Left lung (tissue), 10 donors: ENCODE results near the gene TTLL12. TPM values are rescaled to one million over a fixed set of nuclear protein-coding genes. Genes with fewer than 3 reads are reported as not detected.
A peak's percentile ranks its signal among the peaks of the same experiment; 100 is the strongest.

Source experiments
- ATAC-seq: fragments of 200-7000 bp; cut with Tn5 transposase; one replicate; pipeline ENCODE4 v1.9.1; 2020; ENCODE audit warnings: moderate library complexity
- DNase-seq, 4 donors: peaks; one replicate each; pipeline ENCODE4 v3.0.0-alpha.2; 2013 to 2020
- H3K27ac ChIP-seq, 2 donors: fragments of 200-600 bp; sonication (generic) in 1 of 2; one replicate each; pipeline versions ENCODE4 v1.5.0 to v1.8.0; 2020 to 2021
- H3K27me3 ChIP-seq, 2 donors: fragments of 200-600 bp; sonication (generic) in 1 of 2; one replicate each; pipeline versions ENCODE4 v1.5.0 to v1.8.0; 2020 to 2021
- H3K36me3 ChIP-seq, 2 donors: fragments of 200-600 bp; sonication (generic) in 1 of 2; one replicate each; pipeline versions ENCODE4 v1.5.0 to v1.8.0; 2020 to 2021
- H3K4me1 ChIP-seq, 2 donors: fragments of 200-600 bp; one replicate each; pipeline ENCODE4 v1.8.0; 2021
- H3K4me3 ChIP-seq, 2 donors: fragments of 200-600 bp; sonication (generic) in 1 of 2; one replicate each; pipeline versions ENCODE4 v1.5.0 to v1.8.0; 2020 to 2021; ENCODE audit warnings: mild to moderate bottlenecking in 1 of 2
- H3K9me3 ChIP-seq, 2 donors: fragments of 200-600 bp; sonication (generic) in 1 of 2; one replicate each; pipeline versions ENCODE4 v1.5.0 to v1.8.0; 2020 to 2021
- intact Hi-C, 2 donors: fragments of 100-400 bp; cut with DNase I; formaldehyde crosslinking; loops; one replicate each; pipeline versions ENCODE4 v1.11.2 to v1.14.2; 2022
- polyA plus RNA-seq, 6 donors: library from polyadenylated mRNA; unstranded; fragments of 120-200 nt; gene quantifications; one replicate each; pipeline ENCODE4 v1.2.1, GENCODE V29; 2013; ENCODE audit not compliant: insufficient read length in 6 of 6
- total RNA-seq, 2 donors: library from RNA; stranded (reverse); fragmentation: NEBNext Ultra II Directional; extraction: Animal tissue kit (Norgen Biotek cat#: 25700); gene quantifications; one replicate each; pipeline ENCODE4 v1.2.1, GENCODE V29; 2021
- TF ChIP-seq, protein P1 (sequence below), 2 donors: fragments of 200-600 bp; sonication (generic) in 1 of 2; IDR thresholded peaks; one replicate each; pipeline versions ENCODE4 v1.5.0 to v1.8.0; 2021; ENCODE audit warnings: antibody characterized with exemption in 2 of 2
- donor health status: DM: no; HTN: yes; CAD: no.
- donor health status: DM: no; HTN: no; CAD: no.

TTLL12 gene
- total and polyA plus RNA-seq, 8 donors: 18.3 to 42.1 (median 22.0) TPM

DNA sequence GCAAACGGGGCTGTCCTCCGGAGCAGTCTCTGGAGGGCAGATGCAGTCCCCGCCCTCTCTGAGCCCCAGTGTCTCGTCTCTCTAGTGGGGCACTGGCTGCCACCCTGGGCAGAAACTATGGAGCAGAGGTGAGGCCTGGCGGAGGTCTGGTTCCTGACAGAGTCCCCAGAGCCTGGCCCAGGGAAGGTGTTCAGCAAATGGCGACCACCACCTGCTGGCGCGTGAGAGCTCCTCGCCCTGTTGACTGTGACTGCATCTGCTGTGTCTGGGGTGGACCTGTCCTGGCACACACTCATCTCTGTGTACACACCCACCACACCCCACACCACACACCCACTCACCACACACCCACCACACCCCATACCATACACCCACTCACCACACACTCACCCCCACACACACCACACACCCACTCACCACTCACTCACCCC is 18.3 kb upstream of the TTLL12 start:
- TF ChIP-seq, protein P1, sequence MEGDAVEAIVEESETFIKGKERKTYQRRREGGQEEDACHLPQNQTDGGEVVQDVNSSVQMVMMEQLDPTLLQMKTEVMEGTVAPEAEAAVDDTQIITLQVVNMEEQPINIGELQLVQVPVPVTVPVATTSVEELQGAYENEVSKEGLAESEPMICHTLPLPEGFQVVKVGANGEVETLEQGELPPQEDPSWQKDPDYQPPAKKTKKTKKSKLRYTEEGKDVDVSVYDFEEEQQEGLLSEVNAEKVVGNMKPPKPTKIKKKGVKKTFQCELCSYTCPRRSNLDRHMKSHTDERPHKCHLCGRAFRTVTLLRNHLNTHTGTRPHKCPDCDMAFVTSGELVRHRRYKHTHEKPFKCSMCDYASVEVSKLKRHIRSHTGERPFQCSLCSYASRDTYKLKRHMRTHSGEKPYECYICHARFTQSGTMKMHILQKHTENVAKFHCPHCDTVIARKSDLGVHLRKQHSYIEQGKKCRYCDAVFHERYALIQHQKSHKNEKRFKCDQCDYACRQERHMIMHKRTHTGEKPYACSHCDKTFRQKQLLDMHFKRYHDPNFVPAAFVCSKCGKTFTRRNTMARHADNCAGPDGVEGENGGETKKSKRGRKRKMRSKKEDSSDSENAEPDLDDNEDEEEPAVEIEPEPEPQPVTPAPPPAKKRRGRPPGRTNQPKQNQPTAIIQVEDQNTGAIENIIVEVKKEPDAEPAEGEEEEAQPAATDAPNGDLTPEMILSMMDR (IDR thresholded peaks at IDR 0.05): no peak
- H3K9me3 ChIP-seq: no peaks in the 10 kb centered on the region
- H3K4me3 ChIP-seq: no peak overlapping the region
- H3K27ac ChIP-seq: no peak overlapping the region
- DNase-seq (peak in 1 of 4 donors; percentile 43), ATAC-seq (no peak)
- intact Hi-C loops: no loop called here
- H3K4me1 ChIP-seq: no peaks in the 10 kb centered on the region
- no peaks in the 10 kb centered on the region for H3K36me3 ChIP-seq
- H3K27me3 ChIP-seq: no peaks in the 10 kb centered on the region

DNA sequence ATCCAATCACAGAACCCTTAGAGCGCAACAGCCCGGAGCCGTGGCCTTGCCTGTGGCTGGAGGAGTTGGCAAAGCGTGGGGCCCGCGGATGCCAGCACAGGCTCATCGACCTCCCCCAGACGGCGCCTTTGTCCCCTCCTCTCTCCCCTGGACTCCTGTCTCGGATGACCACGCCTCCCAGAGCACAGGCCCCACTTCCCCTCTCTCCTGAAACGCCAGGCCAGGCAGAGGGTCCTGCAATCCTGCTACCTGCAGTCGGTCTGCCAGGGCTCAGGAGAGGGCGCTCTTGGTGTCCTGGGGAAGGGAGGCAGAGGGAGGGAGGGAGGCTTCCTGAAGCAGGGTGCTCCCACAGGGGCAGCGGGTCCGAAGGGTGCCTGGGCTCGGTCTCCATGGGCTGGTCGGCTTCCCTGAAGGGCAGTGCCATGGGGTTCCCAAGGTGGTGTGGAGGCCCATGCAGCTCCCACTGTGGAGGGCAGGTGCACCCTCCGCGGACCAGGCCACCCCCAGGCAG is 16.6 kb upstream of the TTLL12 start:
- no peak overlapping the region for H3K4me3 ChIP-seq
- intact Hi-C loops: no loop called here
- no peaks in the 10 kb centered on the region for H3K36me3 ChIP-seq
- TF ChIP-seq, protein P1 (IDR thresholded peaks at IDR 0.05): no peak
- no peak overlapping the region for H3K27ac ChIP-seq
- DNase-seq: peak in 1 of 4 donors; percentile 69
- H3K4me1 ChIP-seq: no peaks in the 10 kb centered on the region
- ATAC-seq: no peak
- H3K9me3 ChIP-seq: no peaks in the 10 kb centered on the region
- no peaks in the 10 kb centered on the region for H3K27me3 ChIP-seq

DNA sequence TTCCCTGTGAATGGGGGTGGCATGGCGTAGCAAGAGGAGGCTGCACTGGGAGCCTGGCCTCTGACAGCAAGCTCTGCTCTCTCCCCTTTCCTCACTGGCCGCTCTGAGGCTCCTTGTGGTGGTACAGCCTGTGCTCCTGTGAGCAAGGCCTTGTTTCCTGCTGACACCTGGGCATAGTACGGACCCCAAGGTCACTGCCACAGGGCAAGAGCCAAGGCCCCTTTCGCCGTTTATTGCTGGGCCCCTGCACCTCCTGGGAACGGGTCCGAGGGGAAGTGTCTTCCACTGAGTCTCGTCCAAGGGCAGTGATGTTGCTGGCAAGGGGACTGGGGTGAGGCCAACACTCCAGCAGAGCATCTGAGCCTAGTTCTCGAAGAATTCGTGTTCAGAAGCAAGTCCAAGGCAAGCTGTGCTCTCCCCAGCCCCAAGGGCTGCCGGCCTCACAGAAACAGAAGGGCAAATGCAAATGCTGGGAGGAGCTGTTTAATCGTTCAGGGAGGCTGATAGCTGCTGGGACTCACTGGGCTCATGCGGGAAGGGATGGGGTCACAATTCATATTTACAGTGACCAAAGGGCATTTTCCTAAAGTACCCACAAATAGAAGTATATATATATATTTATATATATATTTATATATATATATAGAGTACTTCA is 15.9 kb upstream of the TTLL12 start:
- no peaks in the 10 kb centered on the region for H3K36me3 ChIP-seq
- intact Hi-C loops: no loop called here
- no peak for ATAC-seq
- H3K4me1 ChIP-seq: no peaks in the 10 kb centered on the region
- peak in 1 of 4 donors; percentile 29 for DNase-seq
- TF ChIP-seq, protein P1 (IDR thresholded peaks at IDR 0.05): no peak
- no peak overlapping the region for H3K27ac ChIP-seq
- H3K27me3 ChIP-seq: peaks cover 0 to 5% of the 10 kb centered on the region in 2 donors
- H3K9me3 ChIP-seq: no peaks in the 10 kb centered on the region
- no peak overlapping the region for H3K4me3 ChIP-seq

DNA sequence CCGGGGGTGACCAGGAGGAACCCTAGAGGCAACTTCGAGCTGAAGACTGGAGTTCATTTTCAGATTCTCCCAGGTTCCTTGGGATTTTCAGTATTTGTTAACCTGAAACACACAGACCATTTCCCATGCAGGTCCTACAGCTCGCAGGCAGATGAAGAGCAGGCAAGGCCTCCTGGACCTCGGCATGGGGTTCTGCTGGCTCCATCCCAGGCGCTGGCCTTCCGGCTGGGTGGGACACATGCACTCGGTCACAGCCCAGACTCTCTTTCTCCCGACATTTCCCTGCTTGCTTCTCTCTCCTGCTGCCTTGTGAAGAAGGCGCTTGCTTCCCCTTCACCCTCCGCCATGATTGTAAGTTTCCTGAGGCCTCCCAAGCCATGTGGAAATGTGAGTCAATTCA is 15.4 kb upstream of the TTLL12 start:
- no peak for ATAC-seq
- Histone ChIP-seq H3K27ac (no peak overlapping the region), H3K27me3 (peaks cover 0 to 6% of the 10 kb centered on the region in 2 donors), H3K9me3 (no peaks in the 10 kb centered on the region), H3K4me3 (no peak overlapping the region), H3K4me1 (no peaks in the 10 kb centered on the region), H3K36me3 (no peaks in the 10 kb centered on the region)
- TF ChIP-seq, protein P1 (IDR thresholded peaks at IDR 0.05): no peak
- intact Hi-C loops: no loop called here
- peak in 1 of 4 donors; percentile 38 for DNase-seq

DNA sequence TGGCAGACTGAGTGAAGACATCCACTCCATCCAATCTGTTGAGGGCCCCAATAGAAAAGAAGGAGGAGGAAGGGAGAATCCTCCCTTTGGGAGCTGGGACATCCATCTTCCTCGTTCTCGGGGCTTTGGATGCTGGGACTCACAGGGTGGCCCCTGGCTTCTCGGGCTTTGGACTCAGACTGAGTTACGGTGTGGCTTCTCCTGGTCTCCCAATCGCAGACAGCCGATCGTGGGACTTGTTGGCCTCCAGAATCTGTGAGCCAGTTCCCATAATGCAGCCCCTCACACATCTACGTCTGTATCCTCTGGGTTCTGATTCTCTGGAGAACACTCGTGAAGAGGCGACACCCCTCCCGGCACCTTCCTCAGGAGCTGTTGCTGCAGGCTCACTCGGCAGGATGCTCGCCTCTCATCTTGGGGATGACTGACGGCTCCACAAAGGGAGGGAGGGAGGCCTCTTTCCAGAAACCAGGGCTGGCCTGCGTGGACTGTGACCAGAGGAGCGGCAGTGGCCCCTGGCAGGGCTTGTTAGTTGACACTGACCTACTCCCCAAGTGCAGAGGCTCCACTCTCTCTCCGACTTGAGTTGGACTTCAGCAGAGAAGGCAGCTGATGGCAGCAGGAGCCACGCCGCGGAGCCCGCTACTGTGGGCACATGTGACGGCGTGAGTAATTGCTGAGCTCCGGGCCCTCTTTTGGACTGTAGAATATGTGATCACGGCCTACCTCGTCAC is 14.7 kb upstream of the TTLL12 start:
- TF ChIP-seq, protein P1 (IDR thresholded peaks at IDR 0.05): no peak
- Histone ChIP-seq H3K4me1 (no peaks in the 10 kb centered on the region), H3K4me3 (no peak overlapping the region), H3K36me3 (no peaks in the 10 kb centered on the region), H3K9me3 (no peaks in the 10 kb centered on the region), H3K27ac (no peak overlapping the region), H3K27me3 (peaks cover 0 to 6% of the 10 kb centered on the region in 2 donors)
- intact Hi-C loops: no loop called here
- ATAC-seq: no peak
- DNase-seq: peak in 1 of 4 donors; percentile 54
